ENCODE data around the gene PPT1. TPM values are rescaled to one million over a fixed set of nuclear protein-coding genes. Genes with fewer than 3 reads are reported as not detected.

PPT1 gene
- total RNA-seq, 1 donor from 2014 or later, result 82.7 TPM

DNA sequence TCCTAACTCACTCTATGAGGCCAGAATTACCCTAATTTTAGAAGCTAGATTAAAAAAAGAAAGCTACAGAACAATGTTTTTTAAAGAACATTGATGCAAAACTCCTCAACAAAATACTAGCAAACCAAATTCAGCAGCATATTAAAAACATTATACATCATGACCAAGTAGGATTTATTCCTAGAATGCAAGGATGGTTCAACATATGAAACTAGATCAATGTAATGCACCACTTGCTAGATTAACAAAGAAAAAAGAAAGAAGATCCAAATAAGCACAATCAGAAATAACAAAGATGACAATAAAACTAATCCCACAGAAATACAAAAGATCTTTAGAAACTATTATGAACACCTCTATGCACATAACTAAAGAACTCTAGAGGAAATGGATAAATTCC lies 13.3 kb upstream of the PPT1 start:
- DNase-seq (ENCODE audit: low read depth), result no peak
- no peak for TF ChIP-seq CTCF (IDR thresholded peaks at IDR 0.05; ENCODE audit: insufficient read depth, low read length, poor library complexity, severe bottlenecking)
- Histone ChIP-seq H3K27me3 (ENCODE audit: control insufficient read depth, insufficient read depth, low read length) (no peaks in the 10 kb centered on the region), H3K4me3 (ENCODE audit: low read depth, low read length) (no peak overlapping the region), H3K36me3 (ENCODE audit: control insufficient read depth, insufficient read depth, low read length) (no peaks in the 10 kb centered on the region)

DNA sequence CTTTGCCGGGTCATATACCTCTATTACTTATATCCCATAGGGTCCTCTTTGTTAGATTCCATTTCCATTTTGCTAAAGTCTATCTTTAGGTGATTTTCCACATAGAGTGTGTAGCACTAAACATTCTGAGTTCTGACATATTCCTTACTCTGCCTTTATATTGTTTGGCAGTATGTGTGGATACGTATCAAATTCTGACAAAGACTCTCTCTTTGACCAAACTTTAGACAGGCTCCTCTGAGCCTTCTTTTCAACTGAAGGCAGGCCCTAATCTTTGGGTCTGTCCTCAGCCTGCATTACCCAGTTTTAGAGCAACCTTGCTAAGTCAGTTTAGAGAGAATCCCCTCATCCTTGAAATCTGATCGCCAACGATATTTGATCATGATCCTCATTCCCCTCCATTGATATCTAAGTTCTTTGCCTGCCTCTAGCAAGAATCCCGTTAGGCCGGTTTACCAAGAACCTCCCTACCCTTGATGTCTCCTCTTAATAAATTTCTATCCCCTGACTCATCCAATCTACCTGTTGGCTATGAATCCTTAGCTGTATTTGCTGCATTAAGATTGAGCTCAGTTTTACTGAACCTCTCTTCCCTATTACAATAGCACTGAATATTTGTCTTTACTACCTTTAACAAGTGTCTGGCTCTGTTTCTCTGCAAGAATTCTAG lies 10.4 kb upstream of the PPT1 start:
- H3K4me3 ChIP-seq (ENCODE audit: low read depth, low read length), result no peak overlapping the region
- H3K27me3 ChIP-seq (ENCODE audit: control insufficient read depth, insufficient read depth, low read length), result no peaks in the 10 kb centered on the region
- no peaks in the 10 kb centered on the region for H3K36me3 ChIP-seq (ENCODE audit: control insufficient read depth, insufficient read depth, low read length)
- no peak for TF ChIP-seq CTCF (IDR thresholded peaks at IDR 0.05; ENCODE audit: insufficient read depth, low read length, poor library complexity, severe bottlenecking)
- DNase-seq (ENCODE audit: low read depth), result peak; percentile 10

DNA sequence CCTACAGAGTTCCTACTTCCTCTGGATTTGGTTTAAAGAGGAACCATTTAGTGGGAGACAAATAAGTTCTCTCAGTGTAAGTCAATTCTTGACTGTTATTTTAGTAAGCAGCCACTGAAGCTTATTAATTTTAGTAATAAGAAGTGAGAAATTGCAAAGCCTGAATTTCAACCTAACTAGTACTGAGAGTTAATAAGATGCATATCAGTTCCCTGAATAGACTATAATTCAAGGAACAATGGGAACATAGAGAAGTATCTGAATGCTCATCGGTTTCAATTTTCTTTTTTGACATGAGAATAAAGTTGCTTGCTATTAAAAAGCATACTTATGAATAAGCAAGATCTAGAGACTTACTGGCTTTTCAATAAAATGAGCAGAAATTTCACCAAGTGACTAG lies 8.0 kb upstream of the PPT1 start:
- no peak for DNase-seq (ENCODE audit: low read depth)
- TF ChIP-seq CTCF (IDR thresholded peaks at IDR 0.05; ENCODE audit: insufficient read depth, low read length, poor library complexity, severe bottlenecking), result no peak
- Histone ChIP-seq H3K27me3 (ENCODE audit: control insufficient read depth, insufficient read depth, low read length) (no peaks in the 10 kb centered on the region), H3K4me3 (ENCODE audit: low read depth, low read length) (no peak overlapping the region), H3K36me3 (ENCODE audit: control insufficient read depth, insufficient read depth, low read length) (no peaks in the 10 kb centered on the region)

- TF ChIP-seq CTCF (IDR thresholded peaks at IDR 0.05; ENCODE audit: insufficient read depth, low read length, poor library complexity, severe bottlenecking), result no peak
- H3K36me3 ChIP-seq (ENCODE audit: control insufficient read depth, insufficient read depth, low read length), result no peaks in the 10 kb centered on the region
- H3K27me3 ChIP-seq (ENCODE audit: control insufficient read depth, insufficient read depth, low read length), result no peaks in the 10 kb centered on the region
- DNase-seq (ENCODE audit: low read depth), result no peak
- no peak overlapping the region for H3K4me3 ChIP-seq (ENCODE audit: low read depth, low read length)
Observed at GRCh38 chr1:40102896-40103295, 5.8 kb upstream of the PPT1 start.

DNA sequence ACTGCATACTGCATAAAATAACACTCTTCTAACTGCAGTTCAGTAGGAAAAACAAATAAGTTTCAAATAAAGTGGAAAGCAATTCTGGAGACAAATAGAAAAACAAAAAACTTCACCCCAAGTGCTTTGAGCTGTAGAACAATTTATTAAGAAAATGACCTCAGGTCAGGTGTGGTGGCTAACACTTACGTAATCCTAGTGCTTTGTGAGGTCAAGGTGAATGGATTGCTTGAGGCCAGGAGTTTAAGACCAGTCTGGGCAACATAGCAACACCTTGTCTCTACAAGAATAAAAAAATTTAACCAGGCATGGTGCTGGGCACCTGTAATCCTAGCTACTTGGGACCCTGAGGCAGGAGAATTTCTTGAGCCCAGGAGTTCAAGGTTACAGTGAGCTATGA lies 5.0 kb upstream of the PPT1 start:
- no peak for DNase-seq (ENCODE audit: low read depth)
- Histone ChIP-seq H3K36me3 (ENCODE audit: control insufficient read depth, insufficient read depth, low read length) (no peaks in the 10 kb centered on the region), H3K4me3 (ENCODE audit: low read depth, low read length) (no peak overlapping the region), H3K27me3 (ENCODE audit: control insufficient read depth, insufficient read depth, low read length) (no peaks in the 10 kb centered on the region)
- TF ChIP-seq CTCF (IDR thresholded peaks at IDR 0.05; ENCODE audit: insufficient read depth, low read length, poor library complexity, severe bottlenecking), result no peak

DNA sequence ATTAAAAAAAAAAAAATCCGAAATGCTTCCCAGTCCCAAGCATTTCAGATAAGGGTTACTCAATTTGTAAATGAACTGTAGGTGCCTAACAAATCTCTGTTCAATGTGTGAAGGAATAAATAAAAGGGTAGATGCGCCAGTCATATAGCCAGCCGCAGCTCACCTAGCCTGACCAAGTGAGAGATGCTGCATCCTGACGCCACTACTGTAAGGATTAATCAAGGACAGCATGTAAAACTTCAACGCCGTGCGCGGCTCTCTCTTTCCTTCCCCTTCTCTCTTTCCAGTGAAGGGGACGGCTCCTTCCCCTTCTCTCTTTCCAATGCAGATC lies 441 bp downstream of the PPT1 start:
- peak overlapping the region; percentile 73 for H3K4me3 ChIP-seq (ENCODE audit: low read depth, low read length)
- no peak for TF ChIP-seq CTCF (IDR thresholded peaks at IDR 0.05; ENCODE audit: insufficient read depth, low read length, poor library complexity, severe bottlenecking)

More for the DNA sequence above, 441 bp downstream of the PPT1 start:
- H3K27me3 ChIP-seq (ENCODE audit: control insufficient read depth, insufficient read depth, low read length), result no peaks in the 10 kb centered on the region
- no peak for DNase-seq (ENCODE audit: low read depth)
- no peaks in the 10 kb centered on the region for H3K36me3 ChIP-seq (ENCODE audit: control insufficient read depth, insufficient read depth, low read length)
